Aorta (tissue), 5 donors: ENCODE data around the gene MALT1. TPM values are rescaled to one million over a fixed set of nuclear protein-coding genes. Genes with fewer than 3 reads are reported as not detected.

Source experiments
- ATAC-seq: fragments of 200-7000 bp; cut with Tn5 transposase; one replicate; pipeline ENCODE4 v1.9.1; 2022; ENCODE audit warnings: moderate library complexity; ENCODE audit not compliant: low FRiP score
- DNase-seq, 2 donors: peaks; one replicate each; pipeline ENCODE4 v3.0.0-alpha.2; 2020
- H3K27ac ChIP-seq, 2 donors: one replicate each; pipeline ENCODE4 v1.5.1; 2013; ENCODE audit warnings: low read length in 2 of 2, mild to moderate bottlenecking in 2 of 2, moderate library complexity in 2 of 2, control low read depth in 1 of 2, inconsistent platforms in 1 of 2, low read depth in 1 of 2
- H3K27me3 ChIP-seq, 2 donors: one replicate each; pipeline ENCODE4 v1.6.1; 2013; ENCODE audit warnings: control low read depth in 1 of 2, low read length in 1 of 2, mild to moderate bottlenecking in 1 of 2, moderate library complexity in 1 of 2; ENCODE audit not compliant: insufficient read depth in 2 of 2, control insufficient read depth in 1 of 2
- H3K36me3 ChIP-seq, 2 donors: one replicate each; pipeline ENCODE4 v1.6.1; 2013; ENCODE audit warnings: control low read depth in 1 of 2, low read length in 1 of 2, mild to moderate bottlenecking in 1 of 2; ENCODE audit not compliant: insufficient read depth in 2 of 2, control insufficient read depth in 1 of 2
- H3K4me1 ChIP-seq, 2 donors: one replicate each; pipeline ENCODE4 v1.6.1; 2013; ENCODE audit warnings: low read length in 2 of 2, control low read depth in 1 of 2, mild to moderate bottlenecking in 1 of 2, moderate library complexity in 1 of 2; ENCODE audit not compliant: insufficient read depth in 2 of 2, control insufficient read depth in 1 of 2
- H3K4me3 ChIP-seq, 2 donors: one replicate each; pipeline ENCODE4 v1.5.1; 2013; ENCODE audit warnings: low read length in 2 of 2, control low read depth in 1 of 2, mild to moderate bottlenecking in 1 of 2
- H3K9me3 ChIP-seq: one replicate; pipeline ENCODE4 v1.6.1; 2013; ENCODE audit warnings: mild to moderate bottlenecking, low read length; ENCODE audit not compliant: control insufficient read depth
- WGBS, 2 donors: extraction: QIAGEN DNeasy Blood & Tissue Kit; methylation state at CpG; one replicate each; pipeline ENCODE4 v1.1.7; 2013; 5-methylcytosine and 5-hydroxymethylcytosine counted together
- intact Hi-C, 2 donors: fragments of 100-400 bp; cut with DNase I; formaldehyde crosslinking; loops; one replicate each; pipeline versions ENCODE4 v1.14.2 to v1.15.0; 2022
- polyA plus RNA-seq, 2 donors: library from polyadenylated mRNA; stranded (reverse); fragments of 200-250 nt; gene quantifications; one replicate each; pipeline ENCODE4 v1.2.3, GENCODE V29; 2013
- total RNA-seq, 2 donors: library from RNA; stranded (reverse); fragmentation: NEBNext Ultra II Directional; extraction: Animal tissue kit (Norgen Biotek cat#: 25700); gene quantifications; one replicate each; pipeline ENCODE4 v1.2.1, GENCODE V29; 2021
- donor health status: healthy with polysubstance abuse.
- donor health status: Bipolar disorder and iron deficiency.
- donor health status: DM: no; HTN: no; CAD: no.
- donor health status: DM: no; HTN: no; CAD: no.
- donor health status: DM: yes; HTN: yes; CAD: no.

The MALT1 gene
- total and polyA plus RNA-seq, 4 donors: 3.0 to 27.4 (median 13.7) TPM

- Histone ChIP-seq H3K36me3 (peaks cover 0 to 4% of the 10 kb centered on the region in 2 donors), H3K9me3 (no peaks in the 10 kb centered on the region), H3K27me3 (no peaks in the 10 kb centered on the region), H3K4me3 (no peak overlapping the region), H3K27ac (no peak overlapping the region), H3K4me1 (no peaks in the 10 kb centered on the region)
- ATAC-seq (no peak), DNase-seq (no peak)
- 90 to 95% methylated on average over 3 of the region's 3 CpGs for WGBS, 2 donors
- intact Hi-C loops: no loop called here
Observed at GRCh38 chr18:58714259-58714658, 43.0 kb downstream of the MALT1 start.

DNA sequence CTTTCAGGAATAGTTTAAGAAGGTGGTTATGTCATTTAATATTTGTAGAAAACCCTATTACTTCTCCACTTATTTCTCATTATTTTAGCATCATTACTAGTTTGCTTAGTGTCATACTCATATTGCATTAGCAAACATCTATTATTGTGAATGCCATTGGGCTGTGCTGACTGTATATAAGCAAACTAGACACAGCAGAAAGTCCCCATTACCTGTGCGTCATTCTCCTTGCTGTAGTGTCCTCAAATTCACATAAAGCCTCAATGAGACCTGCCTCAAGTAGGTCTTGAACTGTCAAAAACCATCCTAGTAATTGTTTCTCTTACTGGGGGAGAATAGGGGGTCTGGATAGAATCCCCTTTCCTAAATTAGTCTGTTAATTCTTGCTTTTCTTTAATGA is 43.6 kb downstream of the MALT1 start:
- H3K27me3 ChIP-seq: no peaks in the 10 kb centered on the region
- 98 to 100% methylated on average over 1 of the region's 1 CpG for WGBS, 2 donors
- peaks cover 0 to 4% of the 10 kb centered on the region in 2 donors for H3K36me3 ChIP-seq
- no peak overlapping the region for H3K27ac ChIP-seq
- no peaks in the 10 kb centered on the region for H3K9me3 ChIP-seq
- no peak overlapping the region for H3K4me3 ChIP-seq
- ATAC-seq (no peak), DNase-seq (no peak)
- H3K4me1 ChIP-seq: no peaks in the 10 kb centered on the region
- intact Hi-C loops: no loop called here

DNA sequence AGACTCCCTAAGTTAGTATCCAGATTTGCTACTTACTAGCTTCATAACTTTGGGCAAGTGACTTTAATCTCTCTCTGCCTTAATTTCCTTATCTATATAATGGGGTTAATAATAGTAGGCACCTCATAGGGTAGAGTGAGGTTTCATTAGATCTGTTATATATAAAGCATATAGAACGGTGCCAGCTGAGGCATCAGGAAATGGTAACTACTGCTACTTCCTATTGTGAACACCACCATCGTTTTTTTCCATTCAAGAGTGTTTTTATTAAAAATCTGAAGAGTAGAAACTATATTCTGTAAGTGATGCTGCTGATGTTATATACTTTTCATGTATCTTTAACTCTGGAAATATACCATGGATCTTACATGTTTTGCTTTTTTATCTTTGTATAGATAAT is 44.3 kb downstream of the MALT1 start:
- H3K27ac ChIP-seq: no peak overlapping the region
- peaks cover 0 to 4% of the 10 kb centered on the region in 2 donors for H3K36me3 ChIP-seq
- WGBS, 2 donors: 62 to 68% methylated on average over 2 of the region's 2 CpGs
- H3K4me3 ChIP-seq: no peak overlapping the region
- no peak for DNase-seq
- H3K4me1 ChIP-seq: no peaks in the 10 kb centered on the region
- H3K27me3 ChIP-seq: no peaks in the 10 kb centered on the region
- intact Hi-C loops: no loop called here
- H3K9me3 ChIP-seq: no peaks in the 10 kb centered on the region
- no peak for ATAC-seq

DNA sequence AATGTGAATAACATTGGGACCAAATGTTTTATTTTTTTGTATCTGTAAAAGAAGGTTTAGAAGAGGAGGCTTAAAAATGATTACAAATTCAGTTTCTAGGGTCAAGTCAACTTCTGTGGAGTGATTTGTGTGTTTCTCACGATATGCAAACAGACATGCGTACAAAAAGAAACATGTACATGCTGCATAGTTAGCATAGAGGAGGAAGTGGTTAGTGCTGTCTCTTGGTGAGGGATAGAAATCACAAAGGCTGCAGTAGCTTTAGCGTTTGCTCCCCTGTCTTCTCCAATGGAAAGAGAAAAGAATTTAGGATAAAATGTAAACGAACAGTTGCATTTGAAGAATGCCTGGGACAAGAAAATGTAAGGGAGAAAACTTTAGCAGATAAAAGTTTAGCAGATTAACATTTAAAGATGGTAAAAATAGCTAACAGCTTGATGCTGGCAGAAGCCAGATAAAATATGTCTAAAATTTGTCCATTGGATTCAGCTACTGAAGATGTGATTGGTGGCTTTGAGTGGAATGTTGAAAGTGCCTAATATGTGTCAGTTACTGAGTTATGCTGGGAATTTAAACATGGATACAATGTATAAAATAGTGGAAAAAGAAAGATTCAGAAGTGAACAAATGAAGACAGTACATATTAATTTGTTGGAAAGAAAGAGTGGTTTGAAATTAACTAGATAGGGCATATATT is 44.9 kb downstream of the MALT1 start:
- ATAC-seq (no peak), DNase-seq (no peak)
- 56 to 61% methylated on average over 4 of the region's 4 CpGs for WGBS, 2 donors
- intact Hi-C loops: no loop called here
- Histone ChIP-seq H3K4me1 (no peaks in the 10 kb centered on the region), H3K36me3 (peaks cover 0 to 4% of the 10 kb centered on the region in 2 donors), H3K9me3 (no peaks in the 10 kb centered on the region), H3K4me3 (no peak overlapping the region), H3K27me3 (no peaks in the 10 kb centered on the region), H3K27ac (no peak overlapping the region)

- DNase-seq (no peak), ATAC-seq (no peak)
- Histone ChIP-seq H3K9me3 (no peaks in the 10 kb centered on the region), H3K27ac (no peak overlapping the region), H3K4me3 (no peak overlapping the region), H3K4me1 (no peaks in the 10 kb centered on the region), H3K27me3 (no peaks in the 10 kb centered on the region), H3K36me3 (peaks cover 0 to 5% of the 10 kb centered on the region in 2 donors)
- intact Hi-C loops: no loop called here
- 91 to 94% methylated on average over 9 of the region's 9 CpGs for WGBS, 2 donors
Observed at GRCh38 chr18:58721566-58722239, 50.4 kb downstream of the MALT1 start.

- DNase-seq: no peak
- WGBS, 2 donors: 81 to 83% methylated on average over 3 of the region's 3 CpGs
Observed at GRCh38 chr18:58723810-58724602, 52.7 kb downstream of the MALT1 start.

GRCh38 chr18:58726671-58727070 is 55.4 kb downstream of the MALT1 start:
- H3K9me3 ChIP-seq: no peaks in the 10 kb centered on the region
- no peak for DNase-seq
- peaks cover 0 to 3% of the 10 kb centered on the region in 2 donors for H3K36me3 ChIP-seq
- WGBS, 2 donors: 95 to 97% methylated on average over 6 of the region's 6 CpGs
- intact Hi-C loops: no loop called here
- H3K4me1 ChIP-seq: no peaks in the 10 kb centered on the region
- ATAC-seq: no peak
- H3K27ac ChIP-seq: no peak overlapping the region
- H3K27me3 ChIP-seq: no peaks in the 10 kb centered on the region
- H3K4me3 ChIP-seq: no peak overlapping the region

More at GRCh38 chr18:58723810-58724602, 52.7 kb downstream of the MALT1 start:
- no peak overlapping the region for H3K4me3 ChIP-seq
- intact Hi-C loops: no loop called here
- no peaks in the 10 kb centered on the region for H3K27me3 ChIP-seq
- H3K4me1 ChIP-seq: no peaks in the 10 kb centered on the region
- H3K36me3 ChIP-seq: peaks cover 0 to 3% of the 10 kb centered on the region in 2 donors
- ATAC-seq: no peak
- H3K27ac ChIP-seq: no peak overlapping the region
- no peaks in the 10 kb centered on the region for H3K9me3 ChIP-seq

- WGBS, 2 donors: 87 to 91% methylated on average over 6 of the region's 6 CpGs
- ATAC-seq (no peak), DNase-seq (no peak)
- Histone ChIP-seq H3K36me3 (peaks cover 0 to 3% of the 10 kb centered on the region in 2 donors), H3K27me3 (no peaks in the 10 kb centered on the region), H3K4me1 (no peaks in the 10 kb centered on the region), H3K27ac (no peak overlapping the region), H3K4me3 (no peak overlapping the region), H3K9me3 (no peaks in the 10 kb centered on the region)
- intact Hi-C loops: no loop called here
Observed at GRCh38 chr18:58727776-58728500, 56.7 kb downstream of the MALT1 start.
